ENCODE results near the gene KCNJ6. TPM values are rescaled to one million over a fixed set of nuclear protein-coding genes. Genes with fewer than 3 reads are reported as not detected.
"Not testable (repeated sequence)": the region's sequence is repeated elsewhere in the genome, so short reads cannot be mapped to it uniquely, and the experiment has no call there.

KCNJ6 gene
- total and polyA plus RNA-seq, 9 of the 15 experiments (the other 6 are each of a cell fraction or from before 2014, with no cell fraction given), result 0.06 to 0.21 (median 0.13) TPM; not detected in 1

GRCh38 chr21:37647781-37648180 lies 268.5 kb downstream of the KCNJ6 start (continued):
- no peak for TF ChIP-seq TSHZ1 (CRISPR knock-in tag; IDR thresholded peaks at IDR 0.05)
- no peak for TF ChIP-seq ZNF41 (CRISPR knock-in tag; conservative IDR thresholded peaks at IDR 0.05)
- no peak for TF ChIP-seq HDGF (IDR thresholded peaks at IDR 0.05)
- TF ChIP-seq TCF15 (CRISPR knock-in tag; IDR thresholded peaks at IDR 0.05), result no peak
- TF ChIP-seq ATF7 (IDR thresholded peaks at IDR 0.05), result no peak

GRCh38 chr21:37646761-37647160 lies 269.5 kb downstream of the KCNJ6 start:
- peaks cover 40 to 50% of the 10 kb centered on the region in 2 experiments; a peak in 4 of 5 replicates for H3K27me3 ChIP-seq (ENCODE audit: control insufficient read depth in 2 of 2, insufficient read depth in 2 of 2, low read length in 2 of 2)
- H3K9ac ChIP-seq (ENCODE audit: insufficient read depth in 1 of 2, low read depth in 2 of 2, low read length in 2 of 2); BruUV-seq (replicated peaks); H3K4me1 ChIP-seq (replicated peaks in 1 of 2; ENCODE audit: control insufficient read depth in 2 of 2, insufficient read depth in 2 of 2, low read length in 2 of 2); H3K4me3 ChIP-seq; H3K27ac ChIP-seq (ENCODE audit: extremely low read depth, low read depth, low read length); DNase-seq (ENCODE audit: extremely low read depth in 1 of 4, low spot score in 3 of 4); H3K79me2 ChIP-seq (ENCODE audit: control insufficient read depth, insufficient read depth, low read length); in situ Hi-C loops (cut with MboI); H3K9me3 ChIP-seq (replicated peaks; ENCODE audit: control insufficient read depth, insufficient read depth, low read depth, low read length); H4K20me1 ChIP-seq (replicated peaks; ENCODE audit: control insufficient read depth, insufficient read depth, low read length); H3K9me1 ChIP-seq (ENCODE audit: control insufficient read depth, insufficient read depth, low read length); H3K36me3 ChIP-seq (ENCODE audit: control insufficient read depth, insufficient read depth, low read length); FAIRE-seq; H2AFZ ChIP-seq (ENCODE audit: low read depth, low read length): not testable (repeated sequence)
- TF ChIP-seq EGR1 (conservative IDR thresholded peaks at IDR 0.05), result peak; percentile 61
- CTCF ChIA-PET (ENCODE audit: low intra/inter-chr PET ratio), result interaction anchor here (0.6 kb wide), 1 partner anchor 300 kb away, joined by 3 read pairs; no protein-coding TSS in a partner anchor
- ATAC-seq, result peak; percentile 9; the same call in 1 of the 3 replicates
- peak overlapping the region; percentile 63 for H3K4me2 ChIP-seq (ENCODE audit: insufficient read depth, low read length)
- POLR2A ChIA-PET, result interaction anchor here (0.6 to 0.8 kb wide), 3 partner anchors 22 to 446 kb away, joined by 3 to 4 read pairs (median 3); no protein-coding TSS in a partner anchor
- intact Hi-C loops (cut with micrococcal nuclease), result loop anchor here (10.0 kb wide), 1 partner anchor 462 kb away; no protein-coding TSS in a partner anchor
- WGBS (ENCODE audit: insufficient coverage, low coverage, missing lambda C conversion rate), result 1% methylated on average over 12 of the region's 12 CpGs

Measured in K562 (cell line).